Lower leg skin (tissue), 4 donors: ENCODE results near the gene CRAMP1. TPM values are rescaled to one million over a fixed set of nuclear protein-coding genes. Genes with fewer than 3 reads are reported as not detected.
A peak's percentile ranks its signal among the peaks of the same experiment; 100 is the strongest.

Experiments
- DNase-seq, 2 donors: peaks; one replicate each; pipeline ENCODE4 v3.0.0-alpha.2; 2019; ENCODE audit warnings: low spot score in 2 of 2
- H3K4me3 ChIP-seq: fragments of 200-600 bp; sonication (generic); 2 replicates; pipeline ENCODE4 v1.5.1; 2017; ENCODE audit warnings: mild to moderate bottlenecking, low read depth; ENCODE audit not compliant: poor library complexity, severe bottlenecking
- POLR2A ChIP-seq, 2 donors: fragments of 450-650 bp; IDR thresholded peaks; one replicate each; pipeline ENCODE4 v1.6.1; 2016 to 2017; ENCODE audit warnings: antibody characterized with exemption in 2 of 2, mild to moderate bottlenecking in 1 of 2, moderate library complexity in 1 of 2
- WGBS, 2 donors: methylation state at CpG; one replicate each; pipeline ENCODE4 v1.1.5; 2018; 5-methylcytosine and 5-hydroxymethylcytosine counted together
- intact Hi-C: fragments of 100-400 bp; cut with DNase I; formaldehyde crosslinking; loops from one replicate; pipeline ENCODE4 v1.15.0; 2023; ENCODE audit warnings: low total_unique reads
- total RNA-seq, 4 donors: library from RNA; depleted of rRNA; stranded (reverse); fragments of >200 nt; gene quantifications; one replicate each; pipeline ENCODE4 v1.1.0, GENCODE V29; 2016
- TF ChIP-seq, protein P1 (sequence below), 3 donors: fragments of 450-650 bp; IDR thresholded peaks; one replicate each; pipeline ENCODE4 v1.5.1; 2016; ENCODE audit warnings: antibody characterized with exemption in 3 of 3, mild to moderate bottlenecking in 3 of 3, moderate library complexity in 2 of 3

The CRAMP1 gene
- total RNA-seq, 4 donors from 2014 or later, result 14.2 to 29.6 (median 19.3) TPM

DNA sequence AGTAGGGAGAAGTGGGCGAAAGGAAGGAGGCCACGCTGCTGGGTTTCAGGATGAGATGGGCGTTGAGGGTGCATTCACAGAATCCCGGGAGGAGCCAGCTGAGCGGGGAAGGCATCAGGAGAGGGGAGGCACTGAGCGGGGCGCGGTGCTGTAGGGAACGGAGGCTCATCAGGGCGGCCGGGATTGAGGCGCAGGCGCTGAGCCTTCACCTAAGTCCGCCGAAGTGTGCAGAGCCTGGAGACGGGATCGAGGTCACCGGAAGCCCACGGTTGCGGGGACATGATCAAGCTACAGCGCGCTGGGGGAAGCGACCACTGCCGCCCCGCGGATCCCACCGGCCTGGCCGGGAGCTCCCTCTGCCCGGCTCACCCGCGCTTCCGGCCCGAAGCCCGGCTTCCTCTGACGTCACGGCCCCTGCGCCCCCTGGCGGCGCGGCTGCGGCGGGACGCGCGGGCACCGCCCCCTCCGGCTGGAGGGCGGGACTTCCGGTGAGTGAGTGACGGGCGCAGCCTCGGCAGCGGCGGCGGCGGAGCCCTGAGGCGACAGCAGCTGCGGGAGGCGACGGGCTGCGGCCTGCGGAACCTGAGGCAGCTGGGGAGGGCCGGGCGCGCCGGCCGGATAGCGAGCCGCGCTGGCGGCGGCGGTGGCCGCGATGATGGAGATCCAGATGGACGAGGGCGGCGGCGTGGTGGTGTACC lies 93.7 kb downstream of the CRAMP1 start, which contains the start of gene MAPK8IP3:
MAPK8IP3 (plus strand) TSS at position 508 of the 698 bp plus-strand sequence; CDS start at position 653, 145 bp downstream.
- DNase-seq, result peak; percentile 85 to 98
- H3K4me3 ChIP-seq, result peak within 1 kb of the TSS; percentile 64
- peak in 1 of 2 donors; percentile 36 for TF ChIP-seq POLR2A (IDR thresholded peaks at IDR 0.05)
- TF ChIP-seq, protein P1, sequence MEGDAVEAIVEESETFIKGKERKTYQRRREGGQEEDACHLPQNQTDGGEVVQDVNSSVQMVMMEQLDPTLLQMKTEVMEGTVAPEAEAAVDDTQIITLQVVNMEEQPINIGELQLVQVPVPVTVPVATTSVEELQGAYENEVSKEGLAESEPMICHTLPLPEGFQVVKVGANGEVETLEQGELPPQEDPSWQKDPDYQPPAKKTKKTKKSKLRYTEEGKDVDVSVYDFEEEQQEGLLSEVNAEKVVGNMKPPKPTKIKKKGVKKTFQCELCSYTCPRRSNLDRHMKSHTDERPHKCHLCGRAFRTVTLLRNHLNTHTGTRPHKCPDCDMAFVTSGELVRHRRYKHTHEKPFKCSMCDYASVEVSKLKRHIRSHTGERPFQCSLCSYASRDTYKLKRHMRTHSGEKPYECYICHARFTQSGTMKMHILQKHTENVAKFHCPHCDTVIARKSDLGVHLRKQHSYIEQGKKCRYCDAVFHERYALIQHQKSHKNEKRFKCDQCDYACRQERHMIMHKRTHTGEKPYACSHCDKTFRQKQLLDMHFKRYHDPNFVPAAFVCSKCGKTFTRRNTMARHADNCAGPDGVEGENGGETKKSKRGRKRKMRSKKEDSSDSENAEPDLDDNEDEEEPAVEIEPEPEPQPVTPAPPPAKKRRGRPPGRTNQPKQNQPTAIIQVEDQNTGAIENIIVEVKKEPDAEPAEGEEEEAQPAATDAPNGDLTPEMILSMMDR (IDR thresholded peaks at IDR 0.05), result peak in 2 of 3 donors; percentile 8 to 68
- intact Hi-C loops, result no loop called here
- WGBS, 2 donors, result 0% methylated on average over 38 to 39 of the region's 79 CpGs

DNA sequence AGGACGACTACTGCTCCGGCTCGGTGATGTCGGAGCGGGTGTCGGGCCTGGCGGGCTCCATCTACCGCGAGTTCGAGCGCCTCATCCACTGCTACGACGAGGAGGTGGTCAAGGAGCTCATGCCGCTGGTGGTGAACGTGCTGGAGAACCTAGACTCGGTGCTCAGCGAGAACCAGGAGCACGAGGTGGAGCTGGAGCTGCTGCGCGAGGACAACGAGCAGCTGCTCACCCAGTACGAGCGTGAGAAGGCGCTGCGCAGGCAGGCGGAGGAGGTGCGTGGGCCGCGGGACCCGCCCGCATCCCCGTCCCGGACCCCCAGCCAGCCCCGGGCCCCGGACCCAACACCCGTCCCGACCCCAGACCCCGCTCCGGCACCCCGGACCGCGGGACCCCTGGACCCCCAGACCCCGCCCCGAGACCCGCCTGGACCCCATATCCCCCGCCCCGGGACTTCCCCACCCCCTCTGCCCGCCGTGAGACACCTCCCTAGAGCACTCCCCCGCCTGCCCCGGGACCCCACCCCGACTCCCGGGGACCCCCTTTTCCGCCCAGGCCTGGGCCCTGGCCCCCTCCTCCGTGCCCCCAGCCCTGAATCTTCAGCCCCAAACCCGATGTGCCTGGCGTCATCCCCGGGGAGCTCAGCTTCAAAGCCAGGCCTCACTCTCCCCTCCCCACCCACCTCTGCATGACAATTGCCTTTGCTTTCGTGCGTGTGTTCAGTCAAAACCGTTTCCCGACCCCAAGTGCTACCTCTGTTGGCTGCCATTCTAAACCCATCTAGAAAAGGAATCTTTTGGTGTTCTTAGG lies 94.4 kb downstream of the CRAMP1 start:
- peak overlapping the region; percentile 64 for H3K4me3 ChIP-seq
- TF ChIP-seq, protein P1 (IDR thresholded peaks at IDR 0.05), result no peak
- TF ChIP-seq POLR2A (IDR thresholded peaks at IDR 0.05), result no peak
- WGBS, 2 donors, result 0 to 1% methylated on average over 26 to 29 of the region's 62 CpGs
- DNase-seq, result peak in 1 of 2 donors; percentile 86
- intact Hi-C loops, result no loop called here

DNA sequence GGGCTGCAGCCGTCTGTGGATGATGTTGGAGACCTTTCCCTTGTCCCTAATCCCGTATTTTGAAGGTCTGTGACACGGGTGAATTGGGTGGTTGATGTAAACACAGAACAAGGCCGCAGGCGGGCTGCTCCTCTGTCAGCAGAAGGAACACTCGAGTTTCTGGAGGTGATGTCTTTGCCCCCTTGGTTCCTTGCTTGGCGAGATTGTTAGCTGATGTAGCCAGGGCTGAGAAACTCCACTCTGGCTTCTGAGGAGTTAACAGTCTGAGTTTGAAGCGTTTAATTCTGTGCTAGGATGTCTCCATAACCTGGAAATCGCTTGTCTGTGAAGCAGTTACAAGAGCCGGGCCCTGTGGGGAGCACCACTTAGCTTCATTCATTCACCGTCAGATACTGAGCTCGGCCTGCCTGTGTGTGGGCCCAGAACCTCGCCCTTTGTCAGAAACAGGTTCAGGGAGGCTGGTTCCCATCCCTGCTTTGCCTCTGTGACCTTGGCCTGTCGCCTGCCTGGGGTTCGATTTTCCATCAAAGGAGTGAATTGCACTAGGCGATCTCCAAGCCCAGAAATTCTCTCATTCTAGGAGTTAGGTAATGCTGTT lies 95.1 kb downstream of the CRAMP1 start:
- intact Hi-C loops, result no loop called here
- peak in 1 of 2 donors; percentile 89 for DNase-seq
- H3K4me3 ChIP-seq, result peak overlapping the region; percentile 64
- no peak for TF ChIP-seq POLR2A (IDR thresholded peaks at IDR 0.05)
- TF ChIP-seq, protein P1 (IDR thresholded peaks at IDR 0.05), result no peak
- 11 to 12% methylated on average over 16 of the region's 16 CpGs for WGBS, 2 donors

DNA sequence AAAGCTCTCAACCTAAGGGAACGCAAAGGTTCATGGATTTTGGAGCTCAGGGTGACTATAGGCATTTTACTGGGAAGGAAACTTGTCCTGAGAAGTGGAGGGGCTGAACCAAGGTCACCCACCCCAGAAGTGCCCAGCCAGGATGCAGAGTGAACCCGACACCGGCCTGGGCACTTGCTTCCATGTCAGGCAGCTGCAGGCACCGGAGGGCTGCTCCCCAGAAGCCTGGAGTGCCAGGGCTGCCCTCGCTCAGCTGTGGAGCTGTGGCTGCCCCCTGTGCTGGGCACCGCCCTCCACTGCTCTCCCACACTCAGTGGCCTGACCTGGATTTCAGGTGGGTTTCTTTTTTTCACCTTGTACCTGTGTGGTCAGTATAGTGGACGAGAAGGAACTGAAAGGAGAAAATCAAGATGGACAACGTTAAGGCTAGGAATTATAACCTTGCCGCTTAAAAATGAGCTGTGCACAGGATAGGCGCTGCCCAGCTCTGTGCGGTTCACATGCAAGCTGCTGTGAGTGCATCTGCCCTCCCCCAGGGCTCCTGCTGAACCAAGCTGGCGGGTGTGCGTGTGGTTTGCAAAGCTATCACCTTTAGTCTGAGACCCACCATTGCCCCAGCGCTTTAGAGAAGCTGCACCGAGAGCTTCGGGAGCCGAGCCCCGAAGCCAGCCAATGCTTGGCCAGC lies 96.1 kb downstream of the CRAMP1 start:
- TF ChIP-seq, protein P1 (IDR thresholded peaks at IDR 0.05), result no peak
- TF ChIP-seq POLR2A (IDR thresholded peaks at IDR 0.05), result no peak
- DNase-seq, result no peak
- intact Hi-C loops, result no loop called here
- no peak overlapping the region for H3K4me3 ChIP-seq
- WGBS, 2 donors, result 81 to 84% methylated on average over 18 of the region's 18 CpGs

DNA sequence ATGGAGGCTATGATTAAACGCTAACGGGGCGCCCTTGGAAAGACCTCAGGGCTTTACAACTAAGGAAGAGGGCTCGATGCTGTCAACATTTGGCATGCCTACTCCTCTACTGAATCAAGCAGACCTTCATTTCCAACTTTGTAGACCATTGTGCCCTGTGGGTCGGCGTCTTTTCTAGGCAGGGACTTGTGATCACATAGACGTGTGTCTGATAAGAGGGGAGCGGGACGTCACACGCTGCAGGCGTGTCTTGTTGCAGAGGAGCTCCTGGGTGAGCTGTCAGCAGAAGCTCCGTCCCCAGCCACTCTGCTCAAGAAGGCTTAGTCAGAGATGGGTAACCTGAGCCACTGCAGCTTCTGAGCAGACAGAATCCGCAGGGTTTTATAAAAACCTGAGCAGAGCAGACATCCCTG lies 96.6 kb downstream of the CRAMP1 start:
- 70 to 83% methylated on average over 13 of the region's 13 CpGs for WGBS, 2 donors
- intact Hi-C loops, result no loop called here
- H3K4me3 ChIP-seq, result no peak overlapping the region
- DNase-seq, result no peak
- no peak for TF ChIP-seq POLR2A (IDR thresholded peaks at IDR 0.05)
- TF ChIP-seq, protein P1 (IDR thresholded peaks at IDR 0.05), result no peak
